ENCODE measurements around the gene ATP1A3. TPM values are rescaled to one million over a fixed set of nuclear protein-coding genes. Genes with fewer than 3 reads are reported as not detected.

Gene ATP1A3
- total and polyA plus RNA-seq, 5 experiments from 2014 or later, result 2.8 to 6.2 (median 3.4) TPM

GRCh38 chr19:41990615-41991014 is 3.4 kb downstream of the ATP1A3 start:
- peaks cover 0 to 21% (median 5%) of the 10 kb centered on the region in 3 donors for H3K36me3 Mint-ChIP-seq
- no peak overlapping the region for H3K4me3 Mint-ChIP-seq
- peaks cover 9 to 12% (median 12%) of the 10 kb centered on the region in 5 donors for H3K27me3 Mint-ChIP-seq
- no peaks in the 10 kb centered on the region for H3K9me3 Mint-ChIP-seq
- H3K4me1 Mint-ChIP-seq, result peaks cover 11 to 23% (median 19%) of the 10 kb centered on the region in 4 donors
- H3K27ac Mint-ChIP-seq, result no peak overlapping the region
- ATAC-seq (no peak), DNase-seq (no peak)
- POLR2A ChIA-PET, result interaction anchor here (0.6 kb wide), 1 partner anchor 103 kb away, joined by 3 read pairs; no protein-coding TSS in a partner anchor

DNA sequence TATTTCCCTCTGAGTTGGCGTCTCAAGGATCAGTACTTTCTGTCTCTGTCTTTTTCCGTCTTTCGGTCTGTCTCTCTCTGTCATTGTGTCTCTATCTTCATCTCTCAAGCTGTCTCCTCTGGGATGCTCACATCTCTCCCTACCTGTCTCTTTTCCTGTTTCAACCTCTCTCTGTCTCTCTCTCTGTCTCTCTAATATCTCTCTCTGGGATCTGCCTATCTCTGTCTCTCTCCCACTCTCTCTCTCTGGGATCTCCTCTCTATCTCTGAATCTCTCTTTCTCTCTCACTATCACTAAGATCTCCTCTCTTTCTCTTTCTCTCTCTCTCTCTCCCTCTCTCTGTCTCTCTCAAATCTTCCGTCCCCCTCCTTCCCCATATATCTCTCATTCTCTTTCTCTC is 4.0 kb downstream of the ATP1A3 start:
- H3K4me1 Mint-ChIP-seq, result peaks cover 7 to 18% (median 15%) of the 10 kb centered on the region in 4 donors
- ATAC-seq (no peak), DNase-seq (no peak)
- H3K27ac Mint-ChIP-seq, result no peak overlapping the region
- no peak overlapping the region for H3K4me3 Mint-ChIP-seq
- peaks cover 0 to 25% (median 9%) of the 10 kb centered on the region in 3 donors for H3K36me3 Mint-ChIP-seq
- POLR2A ChIA-PET, result no interaction called here
- H3K27me3 Mint-ChIP-seq, result peaks cover 3 to 6% (median 6%) of the 10 kb centered on the region in 5 donors
- no peaks in the 10 kb centered on the region for H3K9me3 Mint-ChIP-seq

GRCh38 chr19:41988947-41989346 is 5.1 kb downstream of the ATP1A3 start:
- Mint-ChIP-seq H3K27me3 (no peaks in the 10 kb centered on the region), H3K4me1 (peaks cover 7 to 12% (median 9%) of the 10 kb centered on the region in 4 donors), H3K9me3 (no peaks in the 10 kb centered on the region), H3K27ac (no peak overlapping the region), H3K4me3 (no peak overlapping the region), H3K36me3 (peaks cover 0 to 25% (median 9%) of the 10 kb centered on the region in 3 donors)
- no peak for DNase-seq
- no peak for ATAC-seq
- POLR2A ChIA-PET, result no interaction called here

GRCh38 chr19:41987141-41987860 is 6.7 kb downstream of the ATP1A3 start:
- no peaks in the 10 kb centered on the region for H3K9me3 Mint-ChIP-seq
- H3K4me1 Mint-ChIP-seq, result peaks cover 0 to under 1% (median 0%) of the 10 kb centered on the region in 4 donors
- peaks cover 0 to 25% (median 9%) of the 10 kb centered on the region in 3 donors for H3K36me3 Mint-ChIP-seq
- DNase-seq (no peak), ATAC-seq (no peak)
- H3K4me3 Mint-ChIP-seq, result peak overlapping the region in 1 of 10 donors; percentile 35
- no peaks in the 10 kb centered on the region for H3K27me3 Mint-ChIP-seq
- H3K27ac Mint-ChIP-seq, result peak overlapping the region in 1 of 10 donors; percentile 13
- POLR2A ChIA-PET, result interaction anchor here (0.6 kb wide), 1 partner anchor 21 kb away, joined by 3 read pairs; no protein-coding TSS in a partner anchor

DNA sequence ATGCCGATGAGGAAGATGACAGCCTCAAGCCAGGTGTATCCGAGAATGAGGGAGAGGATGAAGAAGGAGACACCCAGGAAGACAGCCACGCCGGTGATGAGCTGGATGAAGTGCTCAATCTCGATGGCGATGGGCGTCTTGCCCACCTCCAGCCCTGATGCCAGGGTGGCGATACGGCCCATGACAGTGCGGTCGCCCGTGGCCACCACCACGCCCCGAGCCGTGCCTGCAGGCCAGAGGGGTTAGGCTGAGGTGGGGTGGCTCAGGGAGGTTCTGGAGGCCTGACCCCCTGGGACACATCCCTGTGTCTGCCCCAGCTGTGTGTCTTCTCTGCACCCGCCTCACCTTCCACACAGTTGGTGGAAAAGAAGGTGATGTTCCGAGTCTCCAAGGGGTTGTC is 9.1 kb downstream of the ATP1A3 start:
- ATAC-seq (no peak), DNase-seq (no peak)
- H3K27me3 Mint-ChIP-seq, result no peaks in the 10 kb centered on the region

GRCh38 chr19:41981724-41982123 is 12.3 kb downstream of the ATP1A3 start:
- Mint-ChIP-seq H3K4me3 (no peak overlapping the region), H3K36me3 (peaks cover 0 to 30% (median 6%) of the 10 kb centered on the region in 3 donors), H3K9me3 (no peaks in the 10 kb centered on the region), H3K27me3 (no peaks in the 10 kb centered on the region), H3K4me1 (no peaks in the 10 kb centered on the region), H3K27ac (no peak overlapping the region)
- POLR2A ChIA-PET, result no interaction called here
- DNase-seq, result peak in 1 of 10 donors; percentile 40
- ATAC-seq, result no peak

More for the DNA sequence above, 9.1 kb downstream of the ATP1A3 start:
- H3K27ac Mint-ChIP-seq, result no peak overlapping the region
- POLR2A ChIA-PET, result no interaction called here
- H3K4me3 Mint-ChIP-seq, result no peak overlapping the region
- peaks cover 0 to 31% (median 11%) of the 10 kb centered on the region in 3 donors for H3K36me3 Mint-ChIP-seq
- H3K4me1 Mint-ChIP-seq, result no peaks in the 10 kb centered on the region
- H3K9me3 Mint-ChIP-seq, result no peaks in the 10 kb centered on the region

DNA sequence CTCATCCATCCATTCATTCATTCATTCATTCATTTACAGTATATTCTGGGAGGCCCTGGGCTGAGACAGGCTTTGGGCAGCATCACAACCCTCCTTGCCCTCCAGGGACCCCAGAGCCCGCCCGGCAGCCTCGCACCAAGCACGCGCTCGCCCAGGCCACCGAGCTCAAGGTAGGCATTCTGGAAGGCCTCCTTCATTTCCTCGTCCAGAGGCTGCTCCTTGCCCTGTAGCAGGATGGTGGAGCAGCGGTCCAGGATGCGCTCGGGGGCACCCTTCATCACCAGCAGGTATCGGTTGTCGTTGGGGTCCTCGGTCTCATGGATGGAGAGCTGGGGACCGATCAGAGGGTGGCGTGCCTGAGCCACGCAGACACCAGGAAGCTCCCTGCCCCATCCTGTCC is 15.6 kb downstream of the ATP1A3 start:
- no peaks in the 10 kb centered on the region for H3K27me3 Mint-ChIP-seq
- DNase-seq (no peak), ATAC-seq (no peak)
- H3K9me3 Mint-ChIP-seq, result no peaks in the 10 kb centered on the region
- H3K27ac Mint-ChIP-seq, result no peak overlapping the region
- POLR2A ChIA-PET, result no interaction called here
- H3K4me3 Mint-ChIP-seq, result no peak overlapping the region
- peaks cover 0 to 21% (median 3%) of the 10 kb centered on the region in 3 donors for H3K36me3 Mint-ChIP-seq
- H3K4me1 Mint-ChIP-seq, result no peaks in the 10 kb centered on the region

DNA sequence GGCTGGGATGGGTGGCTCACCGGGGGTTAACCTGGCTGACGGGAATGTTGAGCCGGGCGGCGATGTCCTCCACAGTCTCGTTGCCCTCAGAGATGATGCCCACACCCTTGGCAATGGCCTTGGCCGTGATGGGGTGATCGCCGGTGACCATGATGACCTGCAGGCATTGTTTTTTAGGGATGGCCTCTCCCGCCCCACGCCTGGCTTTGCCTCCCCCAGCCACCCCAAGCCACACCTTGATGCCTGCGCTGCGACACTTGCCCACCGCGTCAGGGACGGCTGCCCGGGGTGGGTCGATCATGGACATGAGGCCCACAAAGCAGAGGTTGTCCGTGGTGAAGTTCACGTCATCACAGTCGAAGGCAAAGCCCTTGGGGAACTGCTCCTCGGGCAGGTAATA is 16.1 kb downstream of the ATP1A3 start:
- peaks cover 0 to 1% (median 0%) of the 10 kb centered on the region in 4 donors for H3K4me1 Mint-ChIP-seq
- POLR2A ChIA-PET, result no interaction called here

GRCh38 chr19:41974652-41975051 is 19.4 kb downstream of the ATP1A3 start:
- POLR2A ChIA-PET, result no interaction called here
- H3K36me3 Mint-ChIP-seq, result peaks cover 0 to 18% (median 4%) of the 10 kb centered on the region in 3 donors
- no peak overlapping the region for H3K27ac Mint-ChIP-seq

More for the DNA sequence above, 16.1 kb downstream of the ATP1A3 start:
- H3K36me3 Mint-ChIP-seq, result peaks cover 0 to 21% (median 3%) of the 10 kb centered on the region in 3 donors
- no peak for ATAC-seq
- no peak overlapping the region for H3K4me3 Mint-ChIP-seq
- no peak for DNase-seq
- H3K27me3 Mint-ChIP-seq, result no peaks in the 10 kb centered on the region
- H3K27ac Mint-ChIP-seq, result no peak overlapping the region
- no peaks in the 10 kb centered on the region for H3K9me3 Mint-ChIP-seq

DNA sequence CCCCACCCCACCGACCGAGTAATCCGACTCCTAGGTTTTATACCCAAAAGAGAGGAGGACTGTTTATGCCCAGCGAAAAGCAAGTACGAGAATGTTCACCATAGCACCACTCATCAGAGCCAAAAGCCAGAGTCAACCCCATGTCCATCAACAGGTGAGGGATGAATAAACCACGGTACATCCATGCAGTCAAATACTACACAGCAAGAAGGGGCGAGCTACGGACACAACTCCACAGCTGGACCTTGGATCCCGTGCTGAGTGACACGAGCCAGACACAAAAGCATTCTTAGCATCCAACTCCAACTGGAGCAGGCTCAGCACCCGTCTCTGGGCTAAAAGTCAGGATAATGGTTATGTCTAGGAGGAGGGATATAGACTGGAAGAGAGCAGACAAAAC is 22.7 kb downstream of the ATP1A3 start:
- Mint-ChIP-seq H3K4me3 (no peak overlapping the region), H3K27ac (no peak overlapping the region), H3K36me3 (peaks cover 5 to 14% (median 12%) of the 10 kb centered on the region in 3 donors), H3K4me1 (peaks cover 0 to 3% (median 1%) of the 10 kb centered on the region in 4 donors), H3K9me3 (no peaks in the 10 kb centered on the region), H3K27me3 (no peaks in the 10 kb centered on the region)
- POLR2A ChIA-PET, result no interaction called here
- ATAC-seq (no peak), DNase-seq (no peak)

More at GRCh38 chr19:41974652-41975051, 19.4 kb downstream of the ATP1A3 start:
- Mint-ChIP-seq H3K4me1 (peaks cover 0 to 3% (median 0%) of the 10 kb centered on the region in 4 donors), H3K9me3 (no peaks in the 10 kb centered on the region), H3K27me3 (no peaks in the 10 kb centered on the region), H3K4me3 (no peak overlapping the region)
- DNase-seq (no peak), ATAC-seq (no peak)

DNA sequence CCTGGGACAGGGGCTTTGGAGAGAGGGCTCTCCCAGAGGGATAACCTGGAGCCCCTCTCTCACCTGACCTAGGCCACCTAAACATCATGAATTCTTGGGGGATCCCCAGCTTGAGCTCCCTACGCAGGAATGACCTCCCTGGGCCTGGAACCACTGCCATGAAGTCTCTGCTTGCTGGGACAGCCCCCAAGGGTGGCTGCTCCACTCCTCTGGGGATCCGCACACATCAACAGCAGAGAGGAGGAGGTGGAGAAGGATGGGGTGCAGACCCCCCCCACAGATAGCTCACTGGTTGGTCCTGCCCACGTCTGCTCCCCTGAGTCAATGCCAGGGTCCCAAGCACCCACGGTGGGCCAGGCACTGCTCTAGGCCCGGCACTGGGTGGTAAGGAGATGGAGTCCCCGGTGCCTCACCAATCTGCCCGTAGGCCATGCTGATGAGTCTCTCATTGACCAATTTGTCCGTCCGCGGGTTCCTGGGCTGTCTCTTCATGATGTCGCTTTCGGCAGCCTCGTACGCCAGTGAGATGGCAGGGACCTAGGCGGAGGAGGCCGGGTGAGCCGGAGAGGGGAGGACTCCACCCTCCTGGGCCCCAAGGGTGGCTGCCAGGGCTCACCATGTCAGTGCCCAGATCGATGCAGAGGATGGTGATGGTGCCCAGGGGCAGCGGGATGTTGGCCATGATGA is 24.1 kb downstream of the ATP1A3 start:
- H3K36me3 Mint-ChIP-seq, result peaks cover 5 to 14% (median 8%) of the 10 kb centered on the region in 3 donors
- H3K9me3 Mint-ChIP-seq, result no peaks in the 10 kb centered on the region
- peaks cover 0 to 7% (median 3%) of the 10 kb centered on the region in 4 donors for H3K4me1 Mint-ChIP-seq
- no peak overlapping the region for H3K4me3 Mint-ChIP-seq
- no peak overlapping the region for H3K27ac Mint-ChIP-seq
- ATAC-seq, result no peak
- POLR2A ChIA-PET, result no interaction called here
- H3K27me3 Mint-ChIP-seq, result no peaks in the 10 kb centered on the region
- no peak for DNase-seq

DNA sequence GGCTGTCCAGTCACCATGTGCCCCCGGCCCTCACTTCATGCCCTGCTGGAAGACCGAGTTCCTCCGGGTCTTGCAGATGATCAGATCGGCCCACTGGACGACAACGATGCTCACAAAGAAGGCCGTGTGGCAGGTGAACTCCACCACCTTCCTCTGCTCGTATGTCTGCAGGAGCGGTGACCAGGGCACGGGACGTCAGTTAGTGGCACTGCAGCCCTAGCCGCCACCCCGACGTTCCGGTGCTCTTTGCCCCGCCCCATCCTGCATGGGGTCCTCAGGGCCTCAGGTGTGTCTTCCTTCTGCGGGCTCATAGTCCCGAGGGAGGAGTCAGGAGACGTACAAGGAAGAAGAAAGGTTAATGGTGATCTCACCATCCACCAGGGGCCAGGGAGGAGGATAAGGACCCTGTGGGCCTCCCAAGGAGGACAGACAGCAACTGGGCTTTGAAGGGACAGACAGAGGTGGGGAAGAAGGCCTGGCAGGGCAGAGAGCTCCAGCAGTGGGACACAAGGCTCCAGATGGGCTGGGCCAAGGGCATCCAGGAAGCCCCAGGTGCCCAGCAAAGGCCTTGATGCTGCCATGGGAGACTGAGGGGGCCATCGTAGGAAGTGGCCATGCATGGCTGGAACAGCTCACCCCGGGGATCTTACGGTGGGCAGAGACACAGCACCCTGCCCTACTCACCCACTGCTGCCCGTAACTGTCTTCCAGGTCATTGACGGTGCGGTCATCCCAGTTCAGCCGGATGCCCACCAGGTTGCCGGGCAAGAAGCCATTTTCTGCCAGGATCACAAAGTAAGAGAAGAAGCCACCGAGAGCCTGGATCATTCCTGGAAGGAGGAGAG is 25.1 kb downstream of the ATP1A3 start:
- POLR2A ChIA-PET, result no interaction called here
- Mint-ChIP-seq H3K4me3 (peak overlapping the region in 1 of 10 donors; percentile 38), H3K9me3 (no peaks in the 10 kb centered on the region), H3K27me3 (no peaks in the 10 kb centered on the region), H3K27ac (no peak overlapping the region), H3K36me3 (peaks cover 5 to 14% (median 8%) of the 10 kb centered on the region in 3 donors), H3K4me1 (peaks cover 0 to 8% (median 3%) of the 10 kb centered on the region in 4 donors)
- ATAC-seq (no peak), DNase-seq (no peak)
